GM18505 (cell line): Measurements from ENCODE around the gene FBXO24.
A peak's percentile ranks its signal among the peaks of the same experiment; 100 is the strongest.

ENCODE experiments used
- ATAC-seq: cut with Tn5 transposase; IDR thresholded peaks from one replicate; pipeline ENCODE4 v1.9.1; 2021; ENCODE audit not compliant: unreplicated experiment
- POLR2A ChIP-seq: IDR thresholded peaks from 4 replicates; pipeline ENCODE4 v1.6.1; 2011; ENCODE audit warnings: borderline replicate concordance; ENCODE audit not compliant: insufficient read depth, insufficient read length; ENCODE audit errors: extremely low read depth

FBXO24 gene

GRCh38 chr7:100602889-100603725 lies 17.0 kb downstream of the FBXO24 start:
- ATAC-seq, result no peak
- no peak for TF ChIP-seq POLR2A

- ATAC-seq, result no peak
- no peak for TF ChIP-seq POLR2A
Measured at GRCh38 chr7:100603726-100604027, 17.5 kb downstream of the FBXO24 start.

- no peak for ATAC-seq
- peak; percentile 29 for TF ChIP-seq POLR2A
Measured at GRCh38 chr7:100604028-100604975, 18.2 kb downstream of the FBXO24 start.

GRCh38 chr7:100604976-100605911 lies 19.1 kb downstream of the FBXO24 start:
- TF ChIP-seq POLR2A, result no peak
- no peak for ATAC-seq

GRCh38 chr7:100606313-100606712 lies 20.2 kb downstream of the FBXO24 start:
- ATAC-seq, result no peak
- TF ChIP-seq POLR2A, result no peak

- no peak for ATAC-seq
- no peak for TF ChIP-seq POLR2A
Measured at GRCh38 chr7:100607111-100607510, 21.0 kb downstream of the FBXO24 start.

- TF ChIP-seq POLR2A, result no peak
- ATAC-seq, result no peak
Measured at GRCh38 chr7:100609958-100610357, 23.8 kb downstream of the FBXO24 start.

GRCh38 chr7:100611983-100612729 lies 26.0 kb downstream of the FBXO24 start, which contains the start of gene MOSPD3:
Gene MOSPD3, plus strand, starts transcription at chr7:100612540. Its CDS starts 252 bp downstream, at chr7:100612792.
- ATAC-seq, result peak; percentile 88
- peak; percentile 92 for TF ChIP-seq POLR2A

- TF ChIP-seq POLR2A, result no peak
Measured at GRCh38 chr7:100612730-100613390, 26.7 kb downstream of the FBXO24 start.

GRCh38 chr7:100613412-100614175 lies 27.5 kb downstream of the FBXO24 start:
- no peak for ATAC-seq
- no peak for TF ChIP-seq POLR2A

More at GRCh38 chr7:100612730-100613390, 26.7 kb downstream of the FBXO24 start:
- no peak for ATAC-seq

- ATAC-seq, result no peak
- no peak for TF ChIP-seq POLR2A
Measured at GRCh38 chr7:100614308-100614861, 28.3 kb downstream of the FBXO24 start.
